Neuronal stem cell (in vitro differentiated cells): ENCODE results near the gene HDAC4.

ENCODE experiments used
- DNase-seq: peaks from one replicate; pipeline ENCODE4 v3.0.0-alpha.2; 2013; ENCODE audit warnings: low spot score
- H2AFZ ChIP-seq: one replicate; pipeline ENCODE4 v1.6.1; 2013; ENCODE audit warnings: mild to moderate bottlenecking, low read length, inconsistent platforms
- H2AK5ac ChIP-seq: 2 replicates; pipeline ENCODE4 v1.6.1; 2013; ENCODE audit warnings: low read depth, mild to moderate bottlenecking, inconsistent platforms, low read length, moderate library complexity, mixed read lengths
- H2BK120ac ChIP-seq: 2 replicates; pipeline ENCODE4 v1.6.1; 2013; ENCODE audit warnings: low read depth, mild to moderate bottlenecking, inconsistent platforms, low read length, moderate library complexity, mixed read lengths
- H2BK12ac ChIP-seq: one replicate; pipeline ENCODE4 v1.6.1; 2013; ENCODE audit warnings: low read length, inconsistent platforms
- H2BK15ac ChIP-seq: 2 replicates; pipeline ENCODE4 v1.6.1; 2013; ENCODE audit warnings: mild to moderate bottlenecking, low read length, inconsistent platforms, mixed read lengths
- H2BK5ac ChIP-seq: one replicate; pipeline ENCODE4 v1.6.1; 2013; ENCODE audit warnings: inconsistent platforms, mild to moderate bottlenecking, low read length, moderate library complexity
- H3K14ac ChIP-seq: one replicate; pipeline ENCODE4 v1.6.1; 2013; ENCODE audit warnings: low read length, inconsistent platforms
- H3K18ac ChIP-seq: 2 replicates; pipeline ENCODE4 v1.6.1; 2013; ENCODE audit warnings: low read length, inconsistent platforms
- H3K23ac ChIP-seq: 2 replicates; pipeline ENCODE4 v1.6.1; 2013; ENCODE audit warnings: low read depth, mild to moderate bottlenecking, mixed read lengths, low read length, inconsistent platforms; ENCODE audit not compliant: poor library complexity
- H3K27ac ChIP-seq: replicated peaks from 3 replicates; pipeline ENCODE4 v1.5.1; 2013; ENCODE audit warnings: low read length, inconsistent platforms
- H3K27me3 ChIP-seq, 3 experiments: 2 replicates each; pipeline ENCODE4 v1.6.1; 2013; ENCODE audit warnings: low read length in 3 of 3, mild to moderate bottlenecking in 2 of 3, inconsistent platforms in 1 of 3, low read depth in 1 of 3, mixed read lengths in 1 of 3, moderate library complexity in 1 of 3; ENCODE audit not compliant: control insufficient read depth in 3 of 3, insufficient read depth in 3 of 3
- H3K36me3 ChIP-seq, 2 donors: replicated peaks in 1 of 2; 2 replicates each; pipeline ENCODE4 v1.6.1; 2013; ENCODE audit warnings: low read length in 2 of 2; ENCODE audit not compliant: control insufficient read depth in 2 of 2, insufficient read depth in 2 of 2
- H3K4ac ChIP-seq: 2 replicates; pipeline ENCODE4 v1.6.1; 2013; ENCODE audit warnings: inconsistent platforms, mild to moderate bottlenecking, low read length, moderate library complexity
- H3K4me1 ChIP-seq, 2 donors: 1 replicate in 1 of 2; 2 replicates in 1 of 2; pipeline ENCODE4 v1.6.1; 2013; ENCODE audit warnings: low read length in 2 of 2, low read depth in 1 of 2; ENCODE audit not compliant: control insufficient read depth in 2 of 2, insufficient read depth in 1 of 2
- H3K4me2 ChIP-seq: one replicate; pipeline ENCODE4 v1.6.1; 2013; ENCODE audit warnings: mild to moderate bottlenecking, low read length, inconsistent platforms; ENCODE audit not compliant: insufficient read depth, poor library complexity, severe bottlenecking
- H3K4me3 ChIP-seq, 2 donors: 2 replicates each; pipeline ENCODE4 v1.5.1; 2013; ENCODE audit warnings: low read length in 2 of 2, mild to moderate bottlenecking in 2 of 2, inconsistent platforms in 1 of 2, moderate library complexity in 1 of 2
- H3K79me1 ChIP-seq: one replicate; pipeline ENCODE4 v1.6.1; 2013; ENCODE audit warnings: low read depth, mild to moderate bottlenecking, inconsistent platforms, low read length, moderate library complexity
- H3K9ac ChIP-seq: one replicate; pipeline ENCODE4 v1.6.1; 2013; ENCODE audit warnings: mild to moderate bottlenecking, low read depth, low read length, inconsistent platforms; ENCODE audit not compliant: poor library complexity
- H3K9me3 ChIP-seq, 2 donors: replicated peaks in 1 of 2; 2 replicates each; pipeline versions ENCODE3 to v1.6.1; 2013; ENCODE audit warnings: low read length in 2 of 2, mild to moderate bottlenecking in 2 of 2, inconsistent platforms in 1 of 2, low read depth in 1 of 2, mixed read lengths in 1 of 2, moderate library complexity in 1 of 2; ENCODE audit not compliant: control insufficient read depth in 2 of 2, insufficient read depth in 1 of 2
- H4K8ac ChIP-seq: one replicate; pipeline ENCODE4 v1.6.1; 2013; ENCODE audit warnings: low read depth, mild to moderate bottlenecking, inconsistent platforms, low read length, moderate library complexity
- H4K91ac ChIP-seq: one replicate; pipeline ENCODE4 v1.6.1; 2013; ENCODE audit warnings: low read length, low read depth, mild to moderate bottlenecking, inconsistent platforms; ENCODE audit not compliant: poor library complexity
- WGBS, 2 donors: extraction: QIAGEN DNeasy Blood & Tissue Kit; methylation state at CpG; one replicate each; pipeline ENCODE4 v1.1.7; 2013; ENCODE audit warnings: missing lambda C conversion rate in 2 of 2, mixed read lengths in 1 of 2; ENCODE audit not compliant: insufficient read length in 2 of 2, insufficient replicate concordance in 1 of 2; ENCODE audit errors: extremely low coverage in 2 of 2; 5-methylcytosine and 5-hydroxymethylcytosine counted together

Gene HDAC4

GRCh38 chr2:239101071-239101470 is 299.7 kb downstream of the HDAC4 start:
- H4K91ac ChIP-seq: no peak overlapping the region
- H2BK12ac ChIP-seq: no peak overlapping the region
- H2BK15ac ChIP-seq: no peak overlapping the region
- H2AK5ac ChIP-seq: no peak overlapping the region
- H4K8ac ChIP-seq: no peak overlapping the region
- H3K36me3 ChIP-seq: peaks cover 17 to 41% of the 10 kb centered on the region in 2 donors
- H2BK5ac ChIP-seq: no peak overlapping the region
- H2AFZ ChIP-seq: no peak overlapping the region
- no peaks in the 10 kb centered on the region for H3K9me3 ChIP-seq
- no peak overlapping the region for H3K4ac ChIP-seq
- no peak overlapping the region for H2BK120ac ChIP-seq
- H3K4me1 ChIP-seq: peaks cover 0 to 3% of the 10 kb centered on the region in 2 donors
- DNase-seq: no peak
- no peak overlapping the region for H3K4me3 ChIP-seq
- H3K4me2 ChIP-seq: no peak overlapping the region
- no peak overlapping the region for H3K14ac ChIP-seq
- peaks cover 1% of the 10 kb centered on the region for H3K79me1 ChIP-seq
- H3K23ac ChIP-seq: no peak overlapping the region
- H3K27me3 ChIP-seq: no peaks in the 10 kb centered on the region
- no peak overlapping the region for H3K27ac ChIP-seq
- H3K9ac ChIP-seq: no peak overlapping the region
- WGBS, 2 donors: no CpG with 5 or more reads among the region's 15 CpGs
- no peak overlapping the region for H3K18ac ChIP-seq

- H3K36me3 ChIP-seq: peaks cover 13 to 39% of the 10 kb centered on the region in 2 donors
- no peak overlapping the region for H3K27ac ChIP-seq
- no peak overlapping the region for H3K18ac ChIP-seq
These were observed 301.3 kb downstream of the HDAC4 start for GRCh38 chr2:239099474-239099873.

GRCh38 chr2:239098288-239098970 is 302.4 kb downstream of the HDAC4 start:
- H2AFZ ChIP-seq: no peak overlapping the region
- H3K9ac ChIP-seq: no peak overlapping the region
- no peak overlapping the region for H2BK120ac ChIP-seq
- H3K27ac ChIP-seq: no peak overlapping the region
- H2BK5ac ChIP-seq: no peak overlapping the region
- peaks cover 1% of the 10 kb centered on the region for H3K79me1 ChIP-seq
- no peak overlapping the region for H3K4me3 ChIP-seq
- peak overlapping the region; percentile 25 for H3K23ac ChIP-seq
- H4K91ac ChIP-seq: no peak overlapping the region
- no peak overlapping the region for H2BK15ac ChIP-seq
- peaks cover 12 to 42% of the 10 kb centered on the region in 2 donors for H3K36me3 ChIP-seq
- peaks cover 0 to 6% of the 10 kb centered on the region in 2 donors for H3K4me1 ChIP-seq
- H3K9me3 ChIP-seq: no peaks in the 10 kb centered on the region
- no peak overlapping the region for H3K4ac ChIP-seq
- H3K4me2 ChIP-seq: no peak overlapping the region
- H3K18ac ChIP-seq: no peak overlapping the region
- no peak for DNase-seq
- H4K8ac ChIP-seq: peak overlapping the region; percentile 65
- no peak overlapping the region for H2AK5ac ChIP-seq
- H3K14ac ChIP-seq: no peak overlapping the region
- no peak overlapping the region for H2BK12ac ChIP-seq
- no CpG with 5 or more reads among the region's 20 CpGs for WGBS, 2 donors
- no peaks in the 10 kb centered on the region for H3K27me3 ChIP-seq

More at GRCh38 chr2:239099474-239099873, 301.3 kb downstream of the HDAC4 start:
- Histone ChIP-seq H3K9ac (no peak overlapping the region), H2AFZ (no peak overlapping the region), H2BK5ac (no peak overlapping the region), H3K4ac (no peak overlapping the region), H3K4me2 (no peak overlapping the region), H3K27me3 (no peaks in the 10 kb centered on the region), H2BK120ac (no peak overlapping the region), H3K4me3 (no peak overlapping the region), H3K9me3 (no peaks in the 10 kb centered on the region), H2AK5ac (no peak overlapping the region), H3K23ac (peak overlapping the region; percentile 31), H2BK12ac (no peak overlapping the region), H3K14ac (no peak overlapping the region), H3K79me1 (peaks cover 1% of the 10 kb centered on the region), H2BK15ac (no peak overlapping the region), H4K91ac (no peak overlapping the region), H3K4me1 (peaks cover 0 to 6% of the 10 kb centered on the region in 2 donors), H4K8ac (no peak overlapping the region)
- WGBS, 2 donors: no CpG with 5 or more reads among the region's 15 CpGs
- DNase-seq: no peak

- peaks cover 0 to 9% of the 10 kb centered on the region in 2 donors for H3K4me1 ChIP-seq
- H3K4me2 ChIP-seq: no peak overlapping the region
- no peak overlapping the region for H2BK5ac ChIP-seq
- WGBS, 2 donors: no CpG with 5 or more reads among the region's 12 CpGs
- H2AFZ ChIP-seq: no peak overlapping the region
- no peaks in the 10 kb centered on the region for H3K27me3 ChIP-seq
- H3K23ac ChIP-seq: peak overlapping the region; percentile 87
- H2BK120ac ChIP-seq: no peak overlapping the region
- peaks cover 1% of the 10 kb centered on the region for H3K79me1 ChIP-seq
- peak overlapping the region; percentile 9 for H3K9ac ChIP-seq
- no peak overlapping the region for H3K27ac ChIP-seq
- no peak overlapping the region for H4K91ac ChIP-seq
- H3K36me3 ChIP-seq: peaks cover 12 to 32% of the 10 kb centered on the region in 2 donors
- H2AK5ac ChIP-seq: no peak overlapping the region
- peak overlapping the region; percentile 44 for H3K18ac ChIP-seq
- H3K9me3 ChIP-seq: no peaks in the 10 kb centered on the region
- no peak overlapping the region for H3K14ac ChIP-seq
- peak overlapping the region; percentile 4 for H4K8ac ChIP-seq
- no peak overlapping the region for H2BK12ac ChIP-seq
- no peak overlapping the region for H3K4me3 ChIP-seq
- DNase-seq: no peak
- no peak overlapping the region for H2BK15ac ChIP-seq
- no peak overlapping the region for H3K4ac ChIP-seq
These were observed 303.5 kb downstream of the HDAC4 start for GRCh38 chr2:239097428-239097696.
